Measurements from ENCODE around the gene GNA15. TPM values are rescaled to one million over a fixed set of nuclear protein-coding genes. Genes with fewer than 3 reads are reported as not detected.
"Not testable (repeated sequence)": the region's sequence is repeated elsewhere in the genome, so short reads cannot be mapped to it uniquely, and the experiment has no call there.

Gene GNA15
- total RNA-seq, 1 donor: 258 TPM

GRCh38 chr19:3145909-3146676, 10.3 kb downstream of the GNA15 start:
- peak in 1 of 3 donors; percentile 33 for DNase-seq (ENCODE audit: low read depth in 2 of 3, low spot score in 2 of 3)

DNA sequence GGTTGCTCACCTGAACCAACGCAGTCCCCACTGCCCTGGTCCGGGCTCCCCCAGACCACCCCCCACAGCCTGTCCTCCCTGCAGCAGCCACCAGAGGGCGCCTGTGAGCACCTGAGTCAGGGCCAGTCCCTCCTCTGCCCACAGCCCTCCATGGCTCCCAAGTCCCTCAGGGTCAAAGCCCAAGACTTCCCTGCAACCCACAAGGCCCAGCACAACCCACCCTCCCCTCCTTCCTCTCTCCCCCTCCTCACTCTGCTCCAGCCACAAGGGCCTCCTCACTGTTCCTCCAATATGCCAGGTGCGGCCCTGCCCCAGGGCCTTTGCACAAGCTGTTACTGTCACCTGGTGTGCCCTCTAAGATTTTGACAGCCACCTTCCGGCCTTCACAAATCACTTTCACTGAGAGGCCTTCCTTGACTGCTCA, 10.9 kb downstream of the GNA15 start:
- DNase-seq (ENCODE audit: low read depth in 2 of 3, low spot score in 2 of 3): peak in 2 of 3 donors; percentile 42 to 70

GRCh38 chr19:3148503-3148902, 12.7 kb downstream of the GNA15 start:
- DNase-seq (ENCODE audit: low read depth in 2 of 3, low spot score in 2 of 3): no peak

- no peak for DNase-seq (ENCODE audit: low read depth in 2 of 3, low spot score in 2 of 3)
Observed at GRCh38 chr19:3149089-3149488, 13.3 kb downstream of the GNA15 start.

DNA sequence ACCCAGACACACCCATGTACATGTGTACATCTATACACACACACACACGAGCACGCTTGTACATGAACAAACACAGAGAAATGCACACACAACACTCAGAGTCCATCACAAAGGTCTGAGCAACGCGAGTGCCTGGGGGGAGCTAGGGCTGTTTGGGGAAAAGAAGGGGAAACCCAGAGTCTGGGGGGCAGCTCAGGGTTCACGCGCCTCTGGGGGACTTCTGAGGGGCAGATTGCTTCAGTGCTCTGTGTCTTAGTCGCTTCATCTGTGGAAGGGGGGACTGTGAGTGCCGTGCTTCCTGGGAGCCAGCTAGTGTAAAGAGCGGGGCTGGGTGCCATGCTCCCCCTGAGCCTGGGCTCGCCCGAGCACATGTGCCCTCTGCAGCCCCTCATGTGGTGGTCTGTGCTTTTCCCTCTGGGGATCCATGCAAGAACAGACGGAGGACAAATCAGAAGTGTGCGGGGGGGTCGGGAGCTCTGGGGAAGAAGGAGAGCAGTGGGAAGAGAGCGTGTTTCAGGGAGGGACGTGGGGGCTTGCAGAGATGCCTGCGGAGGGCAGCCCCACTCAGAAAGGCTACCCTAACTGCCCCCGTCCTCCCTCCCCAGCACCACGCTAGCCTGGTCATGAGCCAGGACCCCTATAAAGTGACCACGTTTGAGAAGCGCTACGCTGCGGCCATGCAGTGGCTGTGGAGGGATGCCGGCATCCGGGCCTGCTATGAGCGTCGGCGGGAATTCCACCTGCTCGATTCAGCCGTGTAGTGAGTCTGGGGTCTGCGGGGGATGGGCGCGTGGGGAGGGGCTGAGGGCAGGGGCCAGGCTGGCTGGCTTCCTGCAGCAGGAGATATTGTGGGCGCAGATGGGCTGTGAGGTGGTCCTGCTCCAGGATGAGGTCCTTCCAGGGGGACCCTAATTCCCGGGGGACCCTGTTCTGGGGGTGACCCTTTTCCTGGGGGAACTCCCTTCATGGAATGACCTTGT, 14.0 kb downstream of the GNA15 start:
- no peak for DNase-seq (ENCODE audit: low read depth in 2 of 3, low spot score in 2 of 3)

DNA sequence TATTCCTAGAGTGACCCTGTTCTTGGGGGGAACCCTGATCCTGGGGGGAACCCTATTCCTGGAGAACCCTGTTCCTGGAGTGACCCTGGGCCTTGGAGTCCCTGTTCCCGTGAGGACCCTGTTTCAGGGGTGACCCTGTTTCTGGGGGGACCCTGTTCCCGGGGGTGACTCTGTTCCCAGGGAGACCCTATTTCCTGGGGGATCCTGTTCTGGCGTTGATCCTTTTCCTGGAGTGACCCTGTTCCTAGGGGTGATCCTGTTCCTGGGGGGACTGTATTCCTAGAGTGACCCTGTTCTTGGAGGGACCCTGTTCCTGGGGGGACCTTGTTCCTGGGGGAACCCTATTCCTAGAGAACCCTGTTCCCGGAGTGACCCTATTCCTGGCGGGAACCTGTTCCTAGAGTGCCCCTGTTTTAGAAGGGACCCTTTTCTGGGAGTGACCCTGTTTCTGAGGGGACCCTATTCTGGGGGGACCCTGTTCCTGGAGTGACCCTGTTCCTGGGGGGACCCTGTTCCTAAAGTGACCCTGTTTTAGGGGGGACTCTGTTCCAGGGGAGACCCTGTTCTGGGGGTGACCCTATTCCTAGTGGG, 15.0 kb downstream of the GNA15 start:
- no peak for DNase-seq (ENCODE audit: low read depth in 2 of 3, low spot score in 2 of 3)

DNA sequence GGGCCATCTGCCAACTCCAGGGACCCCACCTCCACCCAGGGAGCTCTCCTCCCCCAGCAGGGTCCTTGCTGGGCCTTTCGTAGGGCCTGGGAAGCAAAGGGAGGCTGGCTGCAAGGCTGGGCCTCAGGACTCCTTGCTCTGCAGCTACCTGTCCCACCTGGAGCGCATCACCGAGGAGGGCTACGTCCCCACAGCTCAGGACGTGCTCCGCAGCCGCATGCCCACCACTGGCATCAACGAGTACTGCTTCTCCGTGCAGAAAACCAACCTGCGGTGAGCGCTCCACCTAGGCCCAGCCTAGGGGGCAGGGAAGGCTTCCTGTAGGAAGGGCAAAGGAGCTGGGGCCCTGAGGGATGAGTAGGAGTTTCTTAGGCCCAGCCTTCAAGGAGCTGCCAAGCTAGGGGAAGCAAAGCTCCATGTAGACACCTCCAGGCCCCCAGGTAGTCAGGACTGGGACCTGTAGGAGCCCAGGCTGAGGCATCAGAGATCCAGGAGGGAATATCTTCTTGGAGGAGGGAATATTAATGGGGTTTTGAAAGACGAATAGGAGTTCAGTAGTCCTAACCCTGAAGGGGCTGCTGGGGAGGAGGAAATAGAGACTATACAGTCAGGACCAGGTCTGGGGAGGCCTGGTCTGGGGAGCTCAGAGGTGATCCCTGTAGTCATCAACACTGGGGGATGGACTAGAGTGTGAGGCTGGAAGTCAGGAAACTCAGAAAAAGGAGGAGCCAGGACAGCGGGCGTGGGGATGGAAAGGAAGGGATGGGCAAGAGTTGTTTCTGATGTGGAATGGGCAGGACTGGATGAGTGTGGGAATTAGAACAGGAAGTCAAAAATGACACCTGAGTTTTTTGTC, 16.0 kb downstream of the GNA15 start:
- DNase-seq (ENCODE audit: low read depth in 2 of 3, low spot score in 2 of 3): no peak

GRCh38 chr19:3152419-3152780, 16.6 kb downstream of the GNA15 start:
- no peak for DNase-seq (ENCODE audit: low read depth in 2 of 3, low spot score in 2 of 3)

DNA sequence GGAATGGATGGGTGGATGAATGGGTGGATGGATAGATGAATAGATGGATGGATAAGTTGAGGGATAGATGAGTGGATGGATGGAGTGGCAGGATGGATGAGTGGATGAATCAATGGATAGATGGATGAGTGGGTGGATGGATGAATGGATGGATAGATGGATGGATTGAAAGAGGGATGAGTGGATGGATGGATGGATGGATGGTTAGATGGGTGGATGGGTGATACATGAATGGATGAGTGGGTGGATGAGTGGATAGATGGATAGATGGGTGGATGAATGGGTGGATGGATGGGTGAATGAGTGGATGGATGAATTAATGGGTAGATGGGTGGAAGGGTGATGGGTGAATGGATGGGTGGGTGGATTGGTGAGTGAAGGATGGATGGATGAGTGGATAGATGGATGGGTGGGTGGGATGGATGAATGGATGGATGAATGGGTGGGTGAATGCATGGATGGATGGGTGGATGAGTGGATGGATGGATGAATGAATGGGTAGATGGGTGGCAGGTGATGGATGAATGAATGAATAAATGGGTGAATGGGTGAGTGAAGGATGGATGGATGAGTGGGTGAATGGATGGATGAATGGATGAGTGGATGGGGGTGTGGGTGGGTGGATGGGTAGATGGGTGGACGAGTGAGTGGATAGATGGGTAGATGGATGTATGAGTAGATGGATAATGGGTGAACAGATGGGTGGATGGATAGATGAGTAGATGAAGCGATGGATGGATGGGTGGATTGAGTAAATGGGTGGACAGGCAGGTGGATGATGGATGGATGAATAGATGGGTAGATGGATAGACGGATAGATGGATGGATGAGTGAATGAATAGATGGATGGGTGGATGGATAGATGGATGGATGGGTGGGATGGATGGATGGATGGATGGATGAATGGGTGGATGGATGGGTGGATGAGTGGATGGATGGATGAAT, 17.7 kb downstream of the GNA15 start:
- DNase-seq (ENCODE audit: low read depth in 2 of 3, low spot score in 2 of 3): no peak

- not testable (repeated sequence) for DNase-seq (ENCODE audit: low read depth in 2 of 3, low spot score in 2 of 3)
Observed at GRCh38 chr19:3154447-3154846, 18.6 kb downstream of the GNA15 start.

DNA sequence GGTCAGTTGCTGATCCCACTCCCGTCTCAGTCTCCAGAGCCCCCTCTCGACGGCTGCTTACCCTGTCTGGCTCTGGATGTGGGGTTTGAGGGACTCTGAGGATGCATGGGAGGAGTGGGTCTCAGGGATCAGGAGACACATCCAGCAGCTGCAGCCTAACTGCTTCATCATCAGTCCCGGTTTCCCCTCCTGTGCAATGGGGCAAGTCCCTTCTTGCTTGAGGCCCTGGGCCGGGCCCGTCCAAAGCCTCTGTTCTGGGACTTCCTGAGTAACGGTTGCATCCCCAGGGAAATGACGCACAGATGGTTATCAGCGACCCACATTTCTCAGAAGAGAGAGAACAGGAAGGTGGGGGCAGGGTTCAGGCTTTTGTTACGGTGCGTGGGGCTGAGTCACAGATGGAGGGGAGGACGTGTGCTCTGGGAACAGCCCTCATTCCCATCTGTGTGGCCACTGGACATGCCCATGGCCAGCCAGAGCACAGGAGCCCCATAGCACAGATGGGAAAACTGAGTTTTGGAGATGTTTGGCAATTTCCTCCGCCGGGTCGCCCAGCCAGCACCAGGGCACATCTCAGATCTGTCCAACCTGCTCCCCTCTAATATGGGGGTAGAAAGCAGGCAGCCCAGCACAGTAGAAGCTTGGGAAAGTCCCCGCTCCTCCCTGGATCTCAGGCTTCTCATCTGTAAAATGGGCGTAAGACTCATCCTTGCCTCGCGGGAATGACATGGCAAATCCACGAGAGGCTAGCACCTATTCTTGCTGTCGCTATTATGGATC, 19.3 kb downstream of the GNA15 start:
- peak in 2 of 3 donors; percentile 98 to 99 for DNase-seq (ENCODE audit: low read depth in 2 of 3, low spot score in 2 of 3)

GRCh38 chr19:3157096-3157845, 21.4 kb downstream of the GNA15 start:
- no peak for DNase-seq (ENCODE audit: low read depth in 2 of 3, low spot score in 2 of 3)

- no peak for DNase-seq (ENCODE audit: low read depth in 2 of 3, low spot score in 2 of 3)
Observed at GRCh38 chr19:3159565-3159964, 23.7 kb downstream of the GNA15 start.

DNA sequence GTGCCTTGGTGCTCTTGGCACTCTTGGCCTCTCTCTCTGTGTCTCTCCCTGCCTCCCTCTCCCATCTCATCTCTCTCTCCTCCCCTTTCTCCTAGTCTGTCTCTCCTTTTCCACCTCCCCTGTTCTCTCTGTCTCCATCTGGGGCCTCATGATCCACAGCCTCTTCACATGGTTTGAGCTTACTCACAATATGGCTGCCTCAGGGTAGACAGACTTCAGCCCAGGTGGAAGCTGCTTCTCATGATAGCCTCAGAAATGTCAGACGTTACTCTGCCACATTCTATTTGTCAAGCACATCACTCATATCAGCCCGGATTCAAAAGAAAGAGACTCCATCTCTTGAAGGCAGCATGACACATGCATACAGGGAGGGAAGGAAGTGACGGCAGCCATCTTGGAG, 24.4 kb downstream of the GNA15 start:
- DNase-seq (ENCODE audit: low read depth in 2 of 3, low spot score in 2 of 3): no peak

- no peak for DNase-seq (ENCODE audit: low read depth in 2 of 3, low spot score in 2 of 3)
Observed at GRCh38 chr19:3161453-3161852, 25.6 kb downstream of the GNA15 start.

- DNase-seq (ENCODE audit: low read depth in 2 of 3, low spot score in 2 of 3): peak in 1 of 3 donors; percentile 83
Observed at GRCh38 chr19:3162418-3163229, 26.8 kb downstream of the GNA15 start.
